ENCODE results near the gene PABPN1. TPM values are rescaled to one million over a fixed set of nuclear protein-coding genes. Genes with fewer than 3 reads are reported as not detected.
"Not testable (repeated sequence)": the region's sequence is repeated elsewhere in the genome, so short reads cannot be mapped to it uniquely, and the experiment has no call there.

PABPN1 gene
- 188 TPM for total RNA-seq
- polyA plus RNA-seq, result 100 to 1,000 TPM in 1 of 4 donors, 10 to 100 TPM in 3; 78.8 to 102 (median 89.3) TPM

DNA sequence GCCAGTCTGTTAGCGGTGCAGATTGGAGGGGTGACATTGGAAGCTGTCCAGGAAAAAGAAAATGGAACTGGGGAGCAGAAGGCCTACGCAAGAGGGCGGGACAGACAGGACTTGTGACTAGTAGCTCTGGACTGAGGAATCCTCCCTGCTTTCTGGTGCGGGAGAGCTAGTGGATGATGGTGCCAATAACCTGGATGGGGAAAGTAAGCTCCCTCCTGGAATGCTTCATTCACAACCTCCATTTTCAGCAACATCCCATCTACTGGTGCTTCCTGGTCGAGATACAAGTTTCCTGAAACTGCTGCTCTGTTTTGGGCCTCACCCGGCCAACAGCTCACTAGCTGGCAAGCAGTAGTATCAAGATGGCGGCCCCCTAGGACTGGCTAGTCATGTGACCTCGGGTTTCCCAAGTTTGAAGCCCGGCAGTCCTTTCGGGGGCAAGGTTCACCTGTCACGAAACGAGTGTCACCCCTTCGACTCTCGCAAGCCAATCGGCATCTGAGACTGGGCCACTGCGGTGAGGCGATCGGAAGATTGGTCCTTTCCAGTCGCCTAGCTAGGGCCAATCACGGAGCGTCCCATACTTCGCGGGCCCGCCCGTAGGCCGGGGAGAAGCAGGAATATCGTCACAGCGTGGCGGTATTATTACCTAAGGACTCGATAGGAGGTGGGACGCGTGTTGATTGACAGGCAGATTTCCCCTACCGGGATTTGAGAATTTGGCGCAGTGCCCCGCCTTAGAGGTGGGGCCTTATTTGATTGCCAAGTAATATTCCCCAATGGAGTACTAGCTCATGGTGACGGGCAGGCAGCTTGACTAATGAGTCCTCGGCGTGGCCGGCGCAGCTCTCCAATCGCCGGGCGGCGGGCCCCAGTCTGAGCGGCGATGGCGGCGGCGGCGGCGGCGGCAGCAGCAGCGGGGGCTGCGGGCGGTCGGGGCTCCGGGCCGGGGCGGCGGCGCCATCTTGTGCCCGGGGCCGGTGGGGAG is at the start of gene PABPN1:
TSS of gene PABPN1 (plus strand) at position 874 of the 988 bp plus-strand sequence. CDS start at position 887, 13 bp downstream.
- peaks cover 6 to 35% (median 21%) of the 10 kb centered on the region in 4 donors for H3K4me1 Mint-ChIP-seq
- peaks cover 18% of the 10 kb centered on the region for H3K4me1 ChIP-seq (ENCODE audit: control insufficient read depth, insufficient read depth, low read length, poor library complexity, severe bottlenecking)
- H3K9me3 ChIP-seq (ENCODE audit: control insufficient read depth in 2 of 2, low read length in 2 of 2), result no peaks in the 10 kb centered on the region
- ATAC-seq (ENCODE audit: low read depth in 2 of 2) (peak; percentile 87 to 88), DNase-seq (peak; percentile 97 to 100 (median 99))
- H3K27me3 Mint-ChIP-seq, result peaks cover 4% of the 10 kb centered on the region
- H3K36me3 ChIP-seq (ENCODE audit: control insufficient read depth, insufficient read depth, low read length), result peaks cover 30% of the 10 kb centered on the region
- H3K4me3 ChIP-seq (ENCODE audit: low read depth, low read length), result peak within 1 kb of the TSS; percentile 89
- H3K27ac Mint-ChIP-seq, result peak within 1 kb of the TSS; percentile 97 to 98 (median 97)
- no peaks in the 10 kb centered on the region for H3K9me3 Mint-ChIP-seq
- H3K27me3 ChIP-seq (ENCODE audit: control insufficient read depth, insufficient read depth, low read length), result no peaks in the 10 kb centered on the region
- H3K36me3 Mint-ChIP-seq, result peaks cover 18% of the 10 kb centered on the region
- peak within 1 kb of the TSS; percentile 94 to 99 (median 96) for H3K4me3 Mint-ChIP-seq
- H3K27ac ChIP-seq (ENCODE audit: insufficient read depth, low read length, poor library complexity, severe bottlenecking), result peak within 1 kb of the TSS; percentile 95

DNA sequence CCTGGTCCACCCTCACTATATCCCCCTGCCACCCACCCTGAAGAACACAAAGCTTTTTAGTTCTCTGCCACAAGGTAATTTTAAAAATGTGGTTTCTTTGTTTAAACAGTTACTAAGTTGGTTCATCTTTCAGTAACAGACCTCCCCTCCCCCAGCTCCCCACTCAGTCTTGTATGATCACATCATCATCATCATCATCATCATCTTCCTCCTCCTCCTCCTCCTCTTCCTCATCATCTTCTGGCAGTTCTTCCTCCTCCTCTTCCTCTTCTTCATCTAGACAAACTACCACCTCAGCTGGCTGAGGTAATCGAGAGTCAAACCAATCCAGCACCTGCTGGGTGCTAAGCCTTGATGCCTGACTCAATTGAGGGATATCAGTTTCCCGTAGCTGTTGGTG is 45.8 kb upstream of the PABPN1 start:
- H3K36me3 Mint-ChIP-seq, result peaks cover 18% of the 10 kb centered on the region

DNA sequence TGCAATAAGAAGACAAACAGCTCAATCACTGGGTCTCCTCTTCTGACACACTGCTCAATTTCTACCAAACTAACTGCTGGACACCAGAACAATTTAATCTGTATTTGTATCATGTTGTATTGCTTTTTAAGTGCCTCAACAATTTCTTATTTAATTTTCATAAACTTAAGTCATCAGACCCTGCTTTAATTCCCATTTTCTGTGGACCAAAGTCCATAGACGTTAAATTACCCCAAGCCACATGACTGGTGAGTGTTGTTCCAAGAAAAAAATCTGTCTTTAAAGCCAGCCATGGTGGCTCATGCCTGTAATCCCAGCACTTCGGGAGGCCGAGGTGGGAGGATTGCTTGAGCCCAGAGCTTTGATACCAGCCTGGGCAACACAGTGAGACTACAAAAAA is 44.1 kb upstream of the PABPN1 start:
- H3K4me1 Mint-ChIP-seq, result peaks cover 0 to under 1% (median 0%) of the 10 kb centered on the region in 4 donors
- Histone ChIP-seq H3K4me1 (ENCODE audit: control insufficient read depth, insufficient read depth, low read length, poor library complexity, severe bottlenecking) (no peaks in the 10 kb centered on the region), H3K4me3 (ENCODE audit: low read depth, low read length) (no peak overlapping the region), H3K27me3 (ENCODE audit: control insufficient read depth, insufficient read depth, low read length) (no peaks in the 10 kb centered on the region), H3K27ac (ENCODE audit: insufficient read depth, low read length, poor library complexity, severe bottlenecking) (no peak overlapping the region), H3K36me3 (ENCODE audit: control insufficient read depth, insufficient read depth, low read length) (no peaks in the 10 kb centered on the region), H3K9me3 (ENCODE audit: control insufficient read depth in 2 of 2, low read length in 2 of 2) (no peaks in the 10 kb centered on the region)
- peak overlapping the region in 1 of 3 donors; percentile 43 for H3K27ac Mint-ChIP-seq
- ATAC-seq (ENCODE audit: low read depth in 2 of 2) (no peak), DNase-seq (no peak)
- no peaks in the 10 kb centered on the region for H3K9me3 Mint-ChIP-seq
- H3K36me3 Mint-ChIP-seq, result peaks cover 18% of the 10 kb centered on the region
- H3K27me3 Mint-ChIP-seq, result no peaks in the 10 kb centered on the region
- no peak overlapping the region for H3K4me3 Mint-ChIP-seq

More for the DNA sequence above, 45.8 kb upstream of the PABPN1 start:
- Histone ChIP-seq H3K27ac (ENCODE audit: insufficient read depth, low read length, poor library complexity, severe bottlenecking) (no peak overlapping the region), H3K4me1 (ENCODE audit: control insufficient read depth, insufficient read depth, low read length, poor library complexity, severe bottlenecking) (no peaks in the 10 kb centered on the region), H3K36me3 (ENCODE audit: control insufficient read depth, insufficient read depth, low read length) (no peaks in the 10 kb centered on the region), H3K4me3 (ENCODE audit: low read depth, low read length) (no peak overlapping the region), H3K9me3 (ENCODE audit: control insufficient read depth in 2 of 2, low read length in 2 of 2) (no peaks in the 10 kb centered on the region), H3K27me3 (ENCODE audit: control insufficient read depth, insufficient read depth, low read length) (no peaks in the 10 kb centered on the region)
- H3K9me3 Mint-ChIP-seq, result no peaks in the 10 kb centered on the region
- DNase-seq (no peak), ATAC-seq (ENCODE audit: low read depth in 2 of 2) (no peak)
- no peaks in the 10 kb centered on the region for H3K27me3 Mint-ChIP-seq
- H3K4me1 Mint-ChIP-seq, result no peaks in the 10 kb centered on the region
- no peak overlapping the region for H3K4me3 Mint-ChIP-seq
- peak overlapping the region in 2 of 3 donors; percentile 48 to 53 for H3K27ac Mint-ChIP-seq

DNA sequence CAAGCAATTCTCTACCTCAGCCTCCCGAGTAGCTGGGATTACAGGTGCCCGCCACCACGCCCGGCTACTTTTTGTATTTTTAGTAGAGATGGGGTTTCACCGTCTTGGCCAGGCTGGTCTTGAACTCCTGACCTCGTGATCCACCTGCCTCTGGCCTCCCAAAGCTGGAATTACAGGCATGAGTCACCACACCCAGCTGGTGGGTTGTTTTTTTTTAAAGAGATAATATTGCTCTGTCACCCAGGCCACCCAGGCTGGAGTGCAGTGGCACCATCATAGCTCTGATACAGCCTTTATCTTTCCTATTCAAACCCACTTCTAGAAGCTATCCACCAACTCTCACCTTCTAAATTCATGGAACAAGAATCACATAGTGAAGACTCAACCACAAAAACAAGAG is 43.3 kb upstream of the PABPN1 start:
- not testable (repeated sequence) for H3K9me3 ChIP-seq (ENCODE audit: control insufficient read depth in 2 of 2, low read length in 2 of 2); H3K27ac Mint-ChIP-seq; H3K4me3 ChIP-seq (ENCODE audit: low read depth, low read length); H3K27ac ChIP-seq (ENCODE audit: insufficient read depth, low read length, poor library complexity, severe bottlenecking); DNase-seq; H3K4me3 Mint-ChIP-seq; H3K27me3 ChIP-seq (ENCODE audit: control insufficient read depth, insufficient read depth, low read length); ATAC-seq (ENCODE audit: low read depth in 2 of 2); H3K4me1 ChIP-seq (ENCODE audit: control insufficient read depth, insufficient read depth, low read length, poor library complexity, severe bottlenecking); H3K4me1 Mint-ChIP-seq; H3K27me3 Mint-ChIP-seq; H3K36me3 ChIP-seq (ENCODE audit: control insufficient read depth, insufficient read depth, low read length); H3K9me3 Mint-ChIP-seq
- peaks cover 18% of the 10 kb centered on the region for H3K36me3 Mint-ChIP-seq

DNA sequence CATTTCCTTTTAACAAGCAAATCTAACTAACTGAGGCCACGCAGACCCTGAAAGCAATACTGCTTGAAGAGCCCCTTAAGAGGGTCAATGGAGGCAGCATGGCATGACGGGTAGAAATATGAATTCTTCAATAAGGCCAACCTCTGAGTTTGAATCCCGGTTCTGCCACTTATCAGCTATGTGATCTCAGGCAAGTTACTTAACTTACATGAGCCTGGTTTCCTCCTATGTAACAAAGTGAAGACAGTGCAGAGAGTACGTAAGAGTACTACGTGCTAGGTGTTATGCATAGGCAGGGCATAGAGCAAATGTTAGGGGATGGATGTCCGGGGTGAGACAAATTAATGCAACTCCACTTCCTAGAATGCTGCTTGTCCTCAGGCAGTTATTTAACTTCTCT is 40.0 kb upstream of the PABPN1 start:
- no peaks in the 10 kb centered on the region for H3K9me3 Mint-ChIP-seq
- DNase-seq, result no peak
- Histone ChIP-seq H3K36me3 (ENCODE audit: control insufficient read depth, insufficient read depth, low read length) (no peaks in the 10 kb centered on the region), H3K4me3 (ENCODE audit: low read depth, low read length) (no peak overlapping the region), H3K27ac (ENCODE audit: insufficient read depth, low read length, poor library complexity, severe bottlenecking) (no peak overlapping the region), H3K27me3 (ENCODE audit: control insufficient read depth, insufficient read depth, low read length) (no peaks in the 10 kb centered on the region), H3K4me1 (ENCODE audit: control insufficient read depth, insufficient read depth, low read length, poor library complexity, severe bottlenecking) (peaks cover 9% of the 10 kb centered on the region), H3K9me3 (ENCODE audit: control insufficient read depth in 2 of 2, low read length in 2 of 2) (no peaks in the 10 kb centered on the region)
- H3K4me1 Mint-ChIP-seq, result peaks cover 0 to 28% (median 12%) of the 10 kb centered on the region in 4 donors
- H3K4me3 Mint-ChIP-seq, result peak overlapping the region in 1 of 4 donors; percentile 19
- peak overlapping the region in 1 of 3 donors; percentile 26 for H3K27ac Mint-ChIP-seq
- peaks cover 4% of the 10 kb centered on the region for H3K36me3 Mint-ChIP-seq
- no peaks in the 10 kb centered on the region for H3K27me3 Mint-ChIP-seq
- ATAC-seq (ENCODE audit: low read depth in 2 of 2), result no peak

GRCh38 chr14:23284654-23285529 is 36.4 kb upstream of the PABPN1 start:
- Mint-ChIP-seq H3K27me3 (no peaks in the 10 kb centered on the region), H3K4me3 (peak overlapping the region; percentile 88 to 99 (median 96)), H3K36me3 (no peaks in the 10 kb centered on the region), H3K27ac (peak overlapping the region; percentile 29 to 95 (median 93)), H3K4me1 (peaks cover 7 to 34% (median 15%) of the 10 kb centered on the region in 4 donors), H3K9me3 (no peaks in the 10 kb centered on the region)
- no peak for ATAC-seq (ENCODE audit: low read depth in 2 of 2)
- Histone ChIP-seq H3K9me3 (ENCODE audit: control insufficient read depth in 2 of 2, low read length in 2 of 2) (no peaks in the 10 kb centered on the region), H3K27ac (ENCODE audit: insufficient read depth, low read length, poor library complexity, severe bottlenecking) (peak overlapping the region; percentile 83), H3K36me3 (ENCODE audit: control insufficient read depth, insufficient read depth, low read length) (no peaks in the 10 kb centered on the region), H3K4me3 (ENCODE audit: low read depth, low read length) (peak overlapping the region; percentile 60), H3K27me3 (ENCODE audit: control insufficient read depth, insufficient read depth, low read length) (no peaks in the 10 kb centered on the region), H3K4me1 (ENCODE audit: control insufficient read depth, insufficient read depth, low read length, poor library complexity, severe bottlenecking) (peaks cover 18% of the 10 kb centered on the region)
- DNase-seq, result peak in 1 of 3 donors; percentile 41

DNA sequence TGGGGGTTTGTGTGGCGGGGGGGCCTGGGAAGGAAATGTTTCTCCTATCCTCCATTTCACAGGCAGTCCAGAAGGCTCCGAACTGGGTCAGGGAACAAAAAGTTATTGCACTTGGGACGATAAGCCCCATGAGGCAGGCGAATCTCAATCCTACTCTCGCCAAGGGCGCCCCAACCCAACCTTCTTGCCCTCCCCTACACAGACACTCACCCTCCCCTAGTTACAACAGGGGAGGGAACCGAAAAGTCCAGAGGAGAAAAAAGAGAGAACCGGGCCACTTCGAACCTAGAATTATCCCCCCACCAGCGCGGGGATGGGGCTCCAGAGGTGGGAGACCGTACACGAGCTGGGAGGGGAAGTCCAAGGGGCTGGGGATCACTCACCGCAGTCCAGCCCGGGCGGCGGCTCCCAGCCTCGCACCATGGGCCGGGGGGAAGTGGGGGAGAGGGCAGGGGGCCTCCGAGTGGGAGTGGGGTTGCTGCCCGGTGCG is 35.7 kb upstream of the PABPN1 start:
- ATAC-seq (ENCODE audit: low read depth in 2 of 2), result peak; percentile 5 to 11
- H3K27me3 ChIP-seq (ENCODE audit: control insufficient read depth, insufficient read depth, low read length), result no peaks in the 10 kb centered on the region
- peak overlapping the region; percentile 83 for H3K27ac ChIP-seq (ENCODE audit: insufficient read depth, low read length, poor library complexity, severe bottlenecking)
- no peak for DNase-seq
- peak overlapping the region; percentile 60 for H3K4me3 ChIP-seq (ENCODE audit: low read depth, low read length)
- Mint-ChIP-seq H3K27me3 (no peaks in the 10 kb centered on the region), H3K9me3 (no peaks in the 10 kb centered on the region), H3K4me1 (peaks cover 7 to 34% (median 15%) of the 10 kb centered on the region in 4 donors), H3K27ac (peak overlapping the region; percentile 52 to 95 (median 93)), H3K36me3 (no peaks in the 10 kb centered on the region), H3K4me3 (peak overlapping the region; percentile 88 to 99 (median 96))
- no peaks in the 10 kb centered on the region for H3K9me3 ChIP-seq (ENCODE audit: control insufficient read depth in 2 of 2, low read length in 2 of 2)
- H3K4me1 ChIP-seq (ENCODE audit: control insufficient read depth, insufficient read depth, low read length, poor library complexity, severe bottlenecking), result peaks cover 18% of the 10 kb centered on the region
- H3K36me3 ChIP-seq (ENCODE audit: control insufficient read depth, insufficient read depth, low read length), result no peaks in the 10 kb centered on the region
